Activated gamma-delta T cell treated with anti-CD3 and anti-CD28 coated beads, Interleukin-2, amount 50 U/mL, for 16 hours (primary cell): ENCODE data around the gene TGFBR2.

ENCODE experiments used
- DNase-seq: peaks from one replicate; pipeline ENCODE4 v3.0.0-alpha.2; 2020; ENCODE audit warnings: low read depth

Gene TGFBR2

GRCh38 chr3:30675006-30675405 is 68.6 kb downstream of the TGFBR2 start:
- DNase-seq = no peak

GRCh38 chr3:30675774-30676173 is 69.4 kb downstream of the TGFBR2 start:
- no peak for DNase-seq

- DNase-seq = no peak
Measured at GRCh38 chr3:30676424-30677346, 70.3 kb downstream of the TGFBR2 start.

GRCh38 chr3:30677347-30677685 is 70.9 kb downstream of the TGFBR2 start:
- DNase-seq = no peak

GRCh38 chr3:30679045-30679444 is 72.6 kb downstream of the TGFBR2 start:
- no peak for DNase-seq

- DNase-seq = no peak
Measured at GRCh38 chr3:30680789-30681648, 74.6 kb downstream of the TGFBR2 start.

GRCh38 chr3:30681649-30682211 is 75.3 kb downstream of the TGFBR2 start:
- DNase-seq = no peak

GRCh38 chr3:30682434-30683155 is 76.2 kb downstream of the TGFBR2 start:
- no peak for DNase-seq

GRCh38 chr3:30683769-30684168 is 77.4 kb downstream of the TGFBR2 start:
- DNase-seq = no peak

GRCh38 chr3:30684356-30684755 is 78.0 kb downstream of the TGFBR2 start:
- no peak for DNase-seq

- no peak for DNase-seq
Measured at GRCh38 chr3:30685267-30685667, 78.9 kb downstream of the TGFBR2 start.

GRCh38 chr3:30686176-30686575 is 79.8 kb downstream of the TGFBR2 start:
- DNase-seq = no peak

- no peak for DNase-seq
Measured at GRCh38 chr3:30686799-30687198, 80.4 kb downstream of the TGFBR2 start.

GRCh38 chr3:30687930-30688570 is 81.6 kb downstream of the TGFBR2 start:
- no peak for DNase-seq

GRCh38 chr3:30688776-30689641 is 82.6 kb downstream of the TGFBR2 start:
- no peak for DNase-seq

- DNase-seq = no peak
Measured at GRCh38 chr3:30690199-30690598, 83.8 kb downstream of the TGFBR2 start.

- no peak for DNase-seq
Measured at GRCh38 chr3:30691249-30691880, 85.0 kb downstream of the TGFBR2 start.

- no peak for DNase-seq
Measured at GRCh38 chr3:30691944-30692343, 85.5 kb downstream of the TGFBR2 start.

GRCh38 chr3:30692498-30693130 is 86.2 kb downstream of the TGFBR2 start:
- no peak for DNase-seq
